ENCODE data around the gene RBM28. TPM values are rescaled to one million over a fixed set of nuclear protein-coding genes. Genes with fewer than 3 reads are reported as not detected.

The RBM28 gene
- total and polyA plus RNA-seq, 7 donors: 22.8 to 45.0 (median 28.8) TPM

DNA sequence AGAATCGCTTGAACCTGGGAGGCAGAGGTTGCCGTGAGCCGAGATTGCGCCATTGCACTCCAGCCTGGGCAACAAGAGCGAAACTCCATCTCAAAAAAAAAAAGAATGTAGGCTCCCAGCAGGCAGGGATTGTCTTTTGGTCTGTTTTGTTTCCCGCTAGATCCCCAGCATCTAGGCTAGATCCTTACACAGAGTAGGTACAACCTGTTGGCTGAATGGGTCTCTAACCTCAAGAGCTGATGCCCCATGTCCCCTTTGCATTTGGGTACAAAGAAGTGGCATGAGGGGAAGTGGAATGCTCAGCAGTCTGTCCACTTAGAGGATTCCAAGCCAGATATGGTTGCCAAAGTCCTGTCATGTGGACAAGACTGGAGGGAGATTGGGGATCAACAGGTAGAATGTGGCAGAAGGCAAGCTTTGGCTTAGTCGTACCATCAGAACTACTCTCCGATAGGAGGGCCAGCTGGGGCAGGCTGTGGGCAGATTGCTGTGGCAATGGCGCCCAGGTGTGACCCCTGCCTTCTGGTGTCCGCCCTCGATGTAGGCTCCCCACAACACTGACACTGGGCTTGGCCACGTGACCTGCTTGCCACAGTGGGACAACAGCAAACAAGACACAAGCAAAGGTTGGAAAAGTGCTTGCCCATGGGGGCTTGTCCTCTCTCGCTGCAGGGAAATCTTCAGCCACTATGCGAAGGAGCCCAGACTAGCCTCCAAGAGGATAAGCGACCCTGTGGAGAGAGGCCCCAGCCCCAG is 81.3 kb downstream of the RBM28 start:
- no peaks in the 10 kb centered on the region for H3K4me1 ChIP-seq
- no peaks in the 10 kb centered on the region for H3K36me3 ChIP-seq (ENCODE audit: insufficient read depth in 1 of 2, low read depth in 1 of 2)
- no peak overlapping the region for H3K4me3 ChIP-seq
- TF ChIP-seq, protein P1, sequence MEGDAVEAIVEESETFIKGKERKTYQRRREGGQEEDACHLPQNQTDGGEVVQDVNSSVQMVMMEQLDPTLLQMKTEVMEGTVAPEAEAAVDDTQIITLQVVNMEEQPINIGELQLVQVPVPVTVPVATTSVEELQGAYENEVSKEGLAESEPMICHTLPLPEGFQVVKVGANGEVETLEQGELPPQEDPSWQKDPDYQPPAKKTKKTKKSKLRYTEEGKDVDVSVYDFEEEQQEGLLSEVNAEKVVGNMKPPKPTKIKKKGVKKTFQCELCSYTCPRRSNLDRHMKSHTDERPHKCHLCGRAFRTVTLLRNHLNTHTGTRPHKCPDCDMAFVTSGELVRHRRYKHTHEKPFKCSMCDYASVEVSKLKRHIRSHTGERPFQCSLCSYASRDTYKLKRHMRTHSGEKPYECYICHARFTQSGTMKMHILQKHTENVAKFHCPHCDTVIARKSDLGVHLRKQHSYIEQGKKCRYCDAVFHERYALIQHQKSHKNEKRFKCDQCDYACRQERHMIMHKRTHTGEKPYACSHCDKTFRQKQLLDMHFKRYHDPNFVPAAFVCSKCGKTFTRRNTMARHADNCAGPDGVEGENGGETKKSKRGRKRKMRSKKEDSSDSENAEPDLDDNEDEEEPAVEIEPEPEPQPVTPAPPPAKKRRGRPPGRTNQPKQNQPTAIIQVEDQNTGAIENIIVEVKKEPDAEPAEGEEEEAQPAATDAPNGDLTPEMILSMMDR (IDR thresholded peaks at IDR 0.05): no peak
- no peak overlapping the region for H3K27ac ChIP-seq
- intact Hi-C loops (cut with DNase I): no loop called here
- peaks cover 0 to 8% (median 1%) of the 10 kb centered on the region in 3 donors for H3K27me3 ChIP-seq (ENCODE audit: insufficient read depth in 3 of 3, low read length in 2 of 3)
- H3K9me3 ChIP-seq: no peaks in the 10 kb centered on the region
- ATAC-seq (no peak), DNase-seq (no peak)
- WGBS, 3 donors: 94 to 95% (median 94%) methylated on average over 15 of the region's 15 CpGs

DNA sequence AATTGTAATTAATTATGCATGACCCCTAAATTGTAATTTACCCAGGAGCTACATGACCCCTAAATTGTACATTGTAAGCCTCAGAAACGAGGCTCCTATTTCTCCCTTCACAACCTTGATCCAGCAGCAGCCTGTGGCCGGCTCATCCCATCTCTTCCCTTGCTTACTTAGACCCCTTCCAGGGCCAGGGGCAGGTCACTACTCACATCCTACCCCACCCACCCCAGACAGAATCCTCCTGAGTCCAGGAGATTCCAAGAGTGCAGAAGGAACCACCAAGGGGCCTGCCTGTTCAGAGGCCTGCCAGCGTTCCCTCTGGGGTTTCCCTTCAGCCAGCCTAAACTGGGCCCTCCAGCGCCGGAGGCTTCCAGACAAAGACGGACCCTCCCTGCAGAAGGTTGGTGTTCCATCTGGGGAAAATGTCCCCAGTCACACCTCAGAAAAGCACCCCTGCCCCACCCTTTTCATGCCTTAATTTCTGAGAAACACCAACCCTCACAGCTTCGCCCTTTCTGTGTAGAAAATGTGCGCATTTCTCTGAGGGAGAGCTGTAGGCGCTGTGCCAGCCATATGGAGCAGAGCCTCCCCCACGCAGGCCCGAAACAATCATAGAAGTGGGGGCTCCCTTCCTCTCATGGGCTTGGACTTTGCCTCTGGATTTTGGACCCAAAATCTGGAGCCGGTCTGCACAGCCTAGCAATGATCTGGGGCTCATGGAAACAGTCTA is 83.5 kb downstream of the RBM28 start:
- no peaks in the 10 kb centered on the region for H3K4me1 ChIP-seq
- TF ChIP-seq, protein P1 (IDR thresholded peaks at IDR 0.05): no peak
- 88 to 90% (median 89%) methylated on average over 12 of the region's 12 CpGs for WGBS, 3 donors
- intact Hi-C loops (cut with DNase I): no loop called here
- ATAC-seq (no peak), DNase-seq (no peak)
- H3K27ac ChIP-seq: no peak overlapping the region
- no peaks in the 10 kb centered on the region for H3K9me3 ChIP-seq
- H3K4me3 ChIP-seq: no peak overlapping the region
- H3K27me3 ChIP-seq (ENCODE audit: insufficient read depth in 3 of 3, low read length in 2 of 3): no peaks in the 10 kb centered on the region
- no peaks in the 10 kb centered on the region for H3K36me3 ChIP-seq (ENCODE audit: insufficient read depth in 1 of 2, low read depth in 1 of 2)

DNA sequence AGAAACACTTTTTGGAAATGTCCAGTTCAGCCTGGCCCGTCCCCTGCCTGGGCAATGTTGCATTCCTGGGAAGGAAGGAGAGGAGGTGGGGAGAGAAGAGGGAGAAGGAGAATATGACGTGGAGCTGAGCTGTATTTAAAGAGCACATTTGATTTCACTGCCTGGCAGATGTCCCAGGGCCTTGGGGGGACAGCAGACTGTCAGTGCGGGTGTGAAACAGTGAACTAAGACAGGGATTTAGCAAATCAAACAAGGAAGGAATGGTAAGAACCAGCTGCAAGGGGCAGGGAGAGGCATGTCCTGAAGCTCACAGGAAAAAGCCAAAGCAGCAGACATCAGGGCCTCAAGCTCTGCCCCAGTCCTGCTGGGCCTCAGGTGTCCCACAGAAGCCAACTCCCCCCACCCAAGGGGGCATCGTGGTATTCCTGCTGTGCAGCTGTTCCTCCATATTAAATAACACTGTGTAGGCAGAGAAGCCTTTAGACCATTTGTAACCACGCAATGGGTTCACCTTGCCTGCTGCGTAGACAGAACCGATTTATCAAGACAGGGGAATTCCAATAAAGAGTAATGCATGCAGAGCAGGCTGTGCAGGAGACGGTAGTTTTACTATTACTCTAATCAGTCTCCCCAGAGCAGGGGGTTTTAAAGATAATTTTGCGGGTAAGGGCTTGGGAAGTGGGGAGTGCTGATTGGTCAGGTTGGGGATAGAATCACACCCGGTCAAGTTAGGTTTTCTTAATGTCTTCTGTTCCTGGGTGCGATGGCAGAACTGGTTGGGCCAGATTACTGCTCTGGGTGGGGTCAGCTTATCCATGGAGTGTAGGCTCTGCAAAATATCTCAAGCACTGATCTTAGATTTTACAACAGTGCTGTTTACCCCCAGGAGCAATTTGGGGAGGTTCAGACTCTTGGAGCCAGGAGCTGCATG is 84.3 kb downstream of the RBM28 start:
- Histone ChIP-seq H3K4me3 (no peak overlapping the region), H3K9me3 (no peaks in the 10 kb centered on the region), H3K4me1 (no peaks in the 10 kb centered on the region), H3K27me3 (ENCODE audit: insufficient read depth in 3 of 3, low read length in 2 of 3) (no peaks in the 10 kb centered on the region), H3K27ac (no peak overlapping the region), H3K36me3 (ENCODE audit: insufficient read depth in 1 of 2, low read depth in 1 of 2) (no peaks in the 10 kb centered on the region)
- no peak for DNase-seq
- 69 to 72% (median 70%) methylated on average over 11 of the region's 11 CpGs for WGBS, 3 donors
- ATAC-seq: no peak
- intact Hi-C loops (cut with DNase I): no loop called here
- TF ChIP-seq, protein P1 (IDR thresholded peaks at IDR 0.05): no peak

DNA sequence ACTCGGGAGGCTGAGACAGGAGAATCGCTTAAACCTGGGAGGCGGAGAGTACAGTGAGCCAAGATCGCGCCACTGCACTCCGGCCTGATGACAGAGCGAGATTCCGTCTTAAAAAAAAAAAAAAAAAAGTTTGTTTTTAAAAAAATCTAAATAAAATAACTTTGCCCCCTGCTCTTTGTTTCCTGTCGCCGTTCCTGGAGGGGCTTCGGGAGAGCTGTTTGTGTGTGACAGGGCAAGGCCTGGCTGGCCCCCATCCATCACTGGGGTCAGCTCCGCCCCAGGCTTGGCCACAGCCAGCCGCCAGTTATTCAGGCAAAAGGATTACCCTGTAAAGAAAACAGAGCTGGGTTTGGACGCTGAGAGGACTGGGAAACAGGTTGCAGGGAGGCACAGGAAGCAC is 86.2 kb downstream of the RBM28 start:
- no peaks in the 10 kb centered on the region for H3K9me3 ChIP-seq
- H3K4me1 ChIP-seq: no peaks in the 10 kb centered on the region
- no peak for DNase-seq
- no peaks in the 10 kb centered on the region for H3K36me3 ChIP-seq (ENCODE audit: insufficient read depth in 1 of 2, low read depth in 1 of 2)
- no peak for ATAC-seq
- TF ChIP-seq, protein P1 (IDR thresholded peaks at IDR 0.05): no peak
- WGBS, 3 donors: 83 to 88% (median 83%) methylated on average over 14 of the region's 14 CpGs
- H3K27ac ChIP-seq: no peak overlapping the region
- H3K27me3 ChIP-seq (ENCODE audit: insufficient read depth in 3 of 3, low read length in 2 of 3): peaks cover 0 to 4% (median 3%) of the 10 kb centered on the region in 3 donors
- no peak overlapping the region for H3K4me3 ChIP-seq
- intact Hi-C loops (cut with DNase I): no loop called here
